LNCAP (cell line): ENCODE measurements around the gene SGK1.

ENCODE experiments used
- TF ChIP-seq, protein P1 (sequence below): fragments of 450-650 bp; IDR thresholded peaks from 2 replicates; pipeline ENCODE4 v1.5.1; 2017; ENCODE audit warnings: mild to moderate bottlenecking

Gene SGK1

DNA sequence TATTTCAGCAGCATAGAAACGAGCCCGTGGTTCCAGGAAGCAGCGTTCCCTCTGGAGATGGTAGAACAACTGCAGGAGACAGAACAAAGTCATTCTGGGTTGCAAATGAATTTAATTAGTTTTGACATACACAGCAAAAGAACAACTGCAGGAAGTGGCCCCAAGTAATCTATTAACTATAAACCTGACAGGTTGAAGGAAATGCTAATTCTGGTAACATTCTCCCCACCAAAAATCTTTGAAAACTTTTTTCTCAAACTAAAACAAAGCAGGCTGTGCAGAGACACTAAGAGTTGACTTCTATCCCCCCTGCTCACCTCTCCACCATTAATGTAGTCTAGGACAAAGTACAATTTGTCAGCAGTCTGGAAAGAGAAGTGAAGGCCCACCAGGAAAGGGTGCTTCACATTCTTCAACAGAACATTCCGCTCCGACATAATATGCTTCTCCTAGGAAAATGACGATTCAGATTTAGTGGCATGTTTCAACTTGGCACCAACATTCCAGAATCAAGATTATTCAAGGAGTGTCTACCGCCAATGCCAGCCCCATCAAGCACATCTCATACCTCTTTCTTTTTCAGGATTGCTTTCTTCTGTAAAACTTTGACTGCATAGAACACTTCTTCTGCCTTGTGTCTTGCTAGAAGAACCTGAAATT, 145.1 kb downstream of the SGK1 start:
- TF ChIP-seq, protein P1, sequence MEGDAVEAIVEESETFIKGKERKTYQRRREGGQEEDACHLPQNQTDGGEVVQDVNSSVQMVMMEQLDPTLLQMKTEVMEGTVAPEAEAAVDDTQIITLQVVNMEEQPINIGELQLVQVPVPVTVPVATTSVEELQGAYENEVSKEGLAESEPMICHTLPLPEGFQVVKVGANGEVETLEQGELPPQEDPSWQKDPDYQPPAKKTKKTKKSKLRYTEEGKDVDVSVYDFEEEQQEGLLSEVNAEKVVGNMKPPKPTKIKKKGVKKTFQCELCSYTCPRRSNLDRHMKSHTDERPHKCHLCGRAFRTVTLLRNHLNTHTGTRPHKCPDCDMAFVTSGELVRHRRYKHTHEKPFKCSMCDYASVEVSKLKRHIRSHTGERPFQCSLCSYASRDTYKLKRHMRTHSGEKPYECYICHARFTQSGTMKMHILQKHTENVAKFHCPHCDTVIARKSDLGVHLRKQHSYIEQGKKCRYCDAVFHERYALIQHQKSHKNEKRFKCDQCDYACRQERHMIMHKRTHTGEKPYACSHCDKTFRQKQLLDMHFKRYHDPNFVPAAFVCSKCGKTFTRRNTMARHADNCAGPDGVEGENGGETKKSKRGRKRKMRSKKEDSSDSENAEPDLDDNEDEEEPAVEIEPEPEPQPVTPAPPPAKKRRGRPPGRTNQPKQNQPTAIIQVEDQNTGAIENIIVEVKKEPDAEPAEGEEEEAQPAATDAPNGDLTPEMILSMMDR, result no peak

DNA sequence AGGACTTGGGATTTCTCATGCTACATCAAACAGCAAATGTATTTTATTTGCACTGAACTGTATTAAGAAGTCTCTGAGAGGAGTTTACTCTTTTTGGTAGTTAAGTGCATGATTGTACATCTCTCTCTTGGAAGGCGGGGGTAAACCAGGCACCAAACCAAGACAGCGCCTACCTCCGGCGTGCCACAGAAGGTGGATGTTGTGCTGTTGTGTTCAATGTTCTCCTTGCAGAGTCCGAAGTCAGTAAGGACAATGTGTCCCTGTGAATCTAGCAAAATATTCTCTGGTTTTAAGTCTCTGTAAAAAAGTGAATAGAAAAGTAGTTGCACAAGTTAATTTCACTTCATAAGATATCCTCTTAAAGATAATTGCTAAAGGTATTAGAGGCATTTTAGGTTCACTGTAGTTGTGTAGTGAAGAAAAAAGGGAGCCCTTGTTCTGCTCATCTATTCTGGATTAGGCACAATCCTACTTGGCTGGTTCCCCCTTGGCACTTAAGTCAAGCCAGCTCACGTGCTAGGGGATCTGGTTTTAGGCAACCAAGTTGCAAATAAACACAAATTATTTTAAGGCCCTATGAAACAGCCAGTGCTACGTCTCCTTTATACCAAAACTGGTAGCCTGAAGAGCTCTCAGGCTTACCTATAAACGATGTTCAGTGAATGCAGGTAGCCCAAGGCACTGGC, 145.7 kb downstream of the SGK1 start:
- TF ChIP-seq, protein P1, result no peak

DNA sequence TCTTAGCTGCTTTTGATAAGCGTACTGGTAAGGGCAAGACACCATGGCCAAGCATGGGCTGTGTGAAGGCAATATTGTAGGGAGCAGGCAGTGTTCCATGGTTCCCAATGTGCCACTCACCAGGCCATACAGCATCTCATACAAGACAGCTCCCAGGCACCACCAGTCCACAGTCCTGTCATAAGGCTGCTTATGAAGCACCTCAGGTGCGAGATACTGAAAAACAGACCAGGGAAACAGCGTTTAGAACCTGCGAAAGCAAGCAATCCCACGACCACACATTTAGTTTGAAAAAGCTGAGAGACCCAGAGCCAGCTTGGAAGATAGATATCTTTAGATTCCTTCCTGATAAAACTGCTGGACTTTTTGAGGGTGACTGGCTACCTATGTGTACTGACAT, 146.4 kb downstream of the SGK1 start:
- TF ChIP-seq, protein P1, result no peak

DNA sequence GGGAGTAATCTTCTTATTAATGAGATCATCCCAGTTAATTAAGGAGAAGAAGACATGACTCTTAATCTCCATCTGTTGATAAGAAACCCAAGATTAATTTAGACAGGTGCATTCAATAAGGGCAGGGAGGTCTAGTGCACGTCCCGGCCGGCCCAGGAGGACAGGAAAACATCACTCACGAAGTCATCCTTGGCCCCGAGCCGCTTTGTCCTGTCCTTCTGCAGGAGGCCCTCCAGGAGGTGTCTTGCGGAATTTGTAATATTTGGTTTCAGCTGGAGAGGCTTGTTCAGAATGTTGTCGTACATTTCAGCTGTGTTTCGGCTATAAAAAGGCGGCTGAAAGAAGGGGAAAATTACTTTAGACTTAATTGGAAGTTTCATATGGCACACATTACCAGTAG, 147.1 kb downstream of the SGK1 start:
- TF ChIP-seq, protein P1, result no peak

DNA sequence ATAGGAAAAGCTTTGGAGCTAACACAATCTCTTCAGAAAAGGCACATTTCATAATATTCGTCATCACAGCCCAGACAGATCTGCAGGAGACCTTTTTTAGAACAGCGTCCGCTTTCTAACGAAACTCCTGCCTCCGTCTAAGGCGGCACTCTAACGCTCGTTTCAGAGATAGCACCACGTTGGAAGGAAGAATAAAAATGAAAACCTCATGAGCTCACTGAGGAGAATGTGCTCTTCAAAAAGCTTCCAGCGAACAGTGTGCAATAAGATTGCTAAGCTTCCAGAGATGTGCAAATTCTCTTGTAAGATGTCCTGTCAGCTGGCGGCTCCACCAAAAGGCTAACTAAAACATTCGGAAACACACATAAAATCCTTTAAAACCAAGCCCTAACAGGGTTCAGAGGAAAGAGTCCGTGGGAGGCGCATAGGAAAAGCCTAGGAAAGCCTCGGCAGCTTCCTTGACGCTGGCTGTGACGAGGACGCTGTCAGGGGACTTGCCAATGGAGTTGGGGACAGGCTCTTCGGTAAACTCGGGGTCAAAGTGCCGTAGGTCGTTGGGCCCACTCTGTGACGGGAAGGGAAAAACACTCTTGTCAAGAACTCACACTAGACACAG, 147.9 kb downstream of the SGK1 start:
- TF ChIP-seq, protein P1, result no peak

DNA sequence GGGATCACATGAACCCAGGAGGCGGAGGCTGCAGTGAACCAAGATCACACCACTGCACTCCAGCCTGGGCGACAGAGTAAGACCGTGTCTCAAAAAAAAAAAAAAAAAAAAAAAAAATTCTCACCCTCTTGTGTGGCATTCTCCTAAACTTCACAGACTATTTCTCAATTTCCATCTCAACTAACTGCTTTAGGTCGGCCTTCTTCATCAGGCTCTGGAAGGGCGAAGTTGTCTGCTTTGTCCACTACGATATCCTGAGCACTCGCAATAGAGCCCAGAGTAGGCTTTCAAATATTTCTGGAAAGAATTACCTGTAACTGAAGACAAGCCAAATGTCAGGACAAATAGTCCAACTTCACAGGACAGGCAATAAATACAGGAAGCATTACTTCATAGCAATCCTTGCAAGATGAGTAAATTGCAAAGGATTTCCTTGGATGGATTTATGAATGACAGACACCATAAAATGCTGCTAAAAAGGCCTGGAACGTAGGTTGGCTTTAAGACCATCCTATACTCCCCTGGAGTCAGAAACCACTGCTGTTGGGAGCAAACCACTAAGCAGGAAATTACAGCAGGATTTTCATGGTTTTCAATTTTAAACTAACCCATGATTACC, 149.2 kb downstream of the SGK1 start:
- TF ChIP-seq, protein P1, result no peak

DNA sequence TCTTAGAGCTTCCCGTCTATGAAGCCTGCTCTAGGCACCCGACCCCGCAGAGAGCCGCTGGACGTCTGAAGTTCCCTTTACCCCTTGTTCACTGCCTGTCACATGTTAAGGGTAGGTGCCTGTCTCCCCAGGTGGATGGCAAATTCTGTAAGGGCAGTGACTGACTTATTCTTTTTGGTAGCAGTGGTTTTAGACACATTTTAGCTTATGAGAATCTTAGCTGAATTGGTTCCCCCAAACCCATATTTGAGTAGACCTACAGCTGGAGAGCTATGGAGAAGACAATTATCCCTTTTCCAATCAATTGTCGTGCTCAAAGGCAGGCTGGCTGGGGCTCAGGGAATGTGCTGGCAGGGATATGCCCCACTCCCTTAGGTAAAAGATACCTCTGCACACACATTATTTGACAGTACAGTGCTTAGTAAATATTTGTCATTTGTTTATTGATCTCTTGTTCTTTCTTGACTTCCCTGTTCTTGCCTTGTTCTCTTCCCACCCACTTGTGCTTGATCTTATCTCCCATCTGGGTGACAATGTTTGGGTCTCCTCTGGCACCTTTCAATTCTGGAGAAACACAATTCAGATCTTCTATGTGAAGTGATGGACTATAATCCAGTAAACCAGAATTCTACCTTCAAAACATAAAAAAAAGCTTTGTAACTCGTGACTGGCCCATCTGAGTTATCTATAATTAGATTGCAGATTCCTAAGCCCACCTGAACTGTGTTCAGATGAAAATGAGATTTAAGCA, 151.2 kb downstream of the SGK1 start:
- TF ChIP-seq, protein P1, result no peak
